H1 (cell line): Measurements from ENCODE around the gene SKIC8. TPM values are rescaled to one million over a fixed set of nuclear protein-coding genes. Genes with fewer than 3 reads are reported as not detected.

ENCODE experiments used
- CHD1 ChIP-seq: IDR thresholded peaks from 2 replicates; pipeline ENCODE4 v1.6.1; 2012; ENCODE audit warnings: low read depth, low read length, improper control_type of control experiment
- EZH2 ChIP-seq: fragments of 200-600 bp; sonication (generic); IDR thresholded peaks from 2 replicates; pipeline ENCODE4 v1.7.1; 2012; ENCODE audit warnings: low read depth, mild to moderate bottlenecking, moderate library complexity, low read length, inconsistent platforms; ENCODE audit not compliant: severe bottlenecking
- FOSL1 ChIP-seq: IDR thresholded peaks from 2 replicates; pipeline ENCODE4 v1.6.1; 2011; ENCODE audit warnings: mild to moderate bottlenecking, low read depth, low read length, moderate library complexity; ENCODE audit not compliant: insufficient read depth
- GTF2F1 ChIP-seq: IDR thresholded peaks from 2 replicates; pipeline ENCODE4 v1.6.1; 2012; ENCODE audit warnings: low read depth, low read length, improper control_type of control experiment, borderline replicate concordance
- MAFK ChIP-seq: IDR thresholded peaks from 2 replicates; pipeline ENCODE4 v1.6.1; 2012; ENCODE audit warnings: low read depth, mild to moderate bottlenecking, improper control_type of control experiment, low read length
- MAX ChIP-seq: IDR thresholded peaks from 2 replicates; pipeline ENCODE4 v1.6.1; 2012; ENCODE audit warnings: inconsistent platforms
- NANOG ChIP-seq: IDR thresholded peaks from 2 replicates; pipeline ENCODE4 v1.6.1; 2011; ENCODE audit warnings: low read length, low read depth, mild to moderate bottlenecking, inconsistent platforms; ENCODE audit not compliant: insufficient read depth, poor library complexity, severe bottlenecking
- PHF8 ChIP-seq: fragments of 200-600 bp; sonication (generic); conservative IDR thresholded peaks from 2 replicates; pipeline ENCODE4 v1.7.1; 2012; ENCODE audit warnings: low read depth, mild to moderate bottlenecking, inconsistent platforms, low read length, moderate library complexity
- SIN3A ChIP-seq, 2 experiments: IDR thresholded peaks in 1 of 2; conservative IDR thresholded peaks in 1 of 2; 2 replicates each; pipeline ENCODE4 v1.6.1; 2011 to 2012; ENCODE audit warnings: low read length in 2 of 2, improper control_type of control experiment in 1 of 2, low read depth in 1 of 2, mild to moderate bottlenecking in 1 of 2
- SIRT6 ChIP-seq: IDR thresholded peaks from one replicate; pipeline ENCODE4 v1.7.1; 2012; ENCODE audit warnings: low read length, inconsistent platforms
- TEAD4 ChIP-seq: IDR thresholded peaks from 2 replicates; pipeline ENCODE4 v1.6.1; 2012; ENCODE audit warnings: low read depth, low read length, inconsistent platforms, mixed read lengths
- polyA plus RNA-seq, 7 experiments: library from polyadenylated mRNA; depleted of rRNA in 3 of 7; stranded (reverse) in 5 of 7; unstranded in 2 of 7; fragments of >200 nt in 5 of 7; fragments of 200-250 nt in 2 of 7; gene quantifications; 1 replicate in 5 of 7; 2 replicates in 1 of 7; 4 replicates in 1 of 7; pipeline versions ENCODE4 v1.2.1 to v1.2.3, GENCODE V29; 2011 to 2013; ENCODE audit warnings: missing spikeins in 2 of 7, mixed read lengths in 2 of 7
- total RNA-seq: library from RNA; stranded (reverse); fragmentation: NEBNext Ultra II Directional; extraction: Animal tissue kit (Norgen Biotek cat#: 25700); gene quantifications from 2 replicates; pipeline ENCODE4 v1.2.1, GENCODE V29; 2021

Gene SKIC8
- total and polyA plus RNA-seq, 2 of the 8 experiments (the other 6 are each of a cell fraction or from before 2014, with no cell fraction given) = 44.2 to 77.7 TPM

- TF ChIP-seq FOSL1 = no peak
- TF ChIP-seq SIRT6 = no peak
- no peak for TF ChIP-seq NANOG
- no peak for TF ChIP-seq EZH2
- TF ChIP-seq MAFK = no peak
- no peak for TF ChIP-seq CHD1
- TF ChIP-seq GTF2F1 = no peak
- no peak for TF ChIP-seq PHF8
- no peak for TF ChIP-seq MAX
- TF ChIP-seq TEAD4 = no peak
- no peak for TF ChIP-seq SIN3A (conservative IDR thresholded peaks at IDR 0.05 in 1 of 2, IDR thresholded peaks at IDR 0.05 in 1 of 2; ENCODE audit: low read depth in 1 of 2, low read length in 2 of 2)
Observed at GRCh38 chr15:78272776-78273175, 26.6 kb downstream of the SKIC8 start (continued).
